Small intestine (tissue), 7 donors: ENCODE results near the gene LRRC18. TPM values are rescaled to one million over a fixed set of nuclear protein-coding genes. Genes with fewer than 3 reads are reported as not detected.
A peak's percentile ranks its signal among the peaks of the same experiment; 100 is the strongest.

ENCODE experiments used
- DNase-seq, 2 donors: peaks; one replicate each; pipeline versions ENCODE4 v3.0.0 to v3.0.0-alpha.2; 2013
- FAIRE-seq: peaks from 2 replicates; lab custom pipeline; 2012; peaks lifted over from hg19 to GRCh38; lab: Jason Lieb, UNC
- H3K27ac ChIP-seq, 3 donors: one replicate each; pipeline ENCODE4 v1.5.1; 2013; ENCODE audit warnings: low read length in 2 of 3, mild to moderate bottlenecking in 2 of 3, control low read depth in 1 of 3, inconsistent platforms in 1 of 3, low read depth in 1 of 3, moderate library complexity in 1 of 3
- H3K27me3 ChIP-seq, 3 donors: one replicate each; pipeline ENCODE4 v1.6.1; 2013; ENCODE audit warnings: low read length in 3 of 3, inconsistent platforms in 1 of 3; ENCODE audit not compliant: control insufficient read depth in 3 of 3, insufficient read depth in 3 of 3
- H3K36me3 ChIP-seq, 3 donors: one replicate each; pipeline ENCODE4 v1.6.1; 2013; ENCODE audit warnings: low read length in 3 of 3, inconsistent platforms in 1 of 3, low read depth in 1 of 3, mild to moderate bottlenecking in 1 of 3, moderate library complexity in 1 of 3; ENCODE audit not compliant: control insufficient read depth in 3 of 3, insufficient read depth in 2 of 3
- H3K4me1 ChIP-seq, 3 donors: one replicate each; pipeline ENCODE4 v1.6.1; 2013; ENCODE audit warnings: low read length in 2 of 3, inconsistent platforms in 1 of 3, low read depth in 1 of 3, mild to moderate bottlenecking in 1 of 3, moderate library complexity in 1 of 3; ENCODE audit not compliant: control insufficient read depth in 3 of 3, insufficient read depth in 2 of 3
- H3K4me3 ChIP-seq, 3 donors: one replicate each; pipeline ENCODE4 v1.5.1; 2013; ENCODE audit warnings: low read length in 3 of 3, control low read depth in 1 of 3, inconsistent platforms in 1 of 3, low read depth in 1 of 3, mild to moderate bottlenecking in 1 of 3, moderate library complexity in 1 of 3
- H3K9me3 ChIP-seq, 2 donors: one replicate each; pipeline ENCODE4 v1.6.1; 2013; ENCODE audit warnings: low read depth in 1 of 2, low read length in 1 of 2; ENCODE audit not compliant: control insufficient read depth in 2 of 2, insufficient read depth in 1 of 2
- WGBS, 3 donors: extraction: QIAGEN DNeasy Blood & Tissue Kit; methylation state at CpG; one replicate each; pipeline ENCODE4 v1.1.7; 2013; 5-methylcytosine and 5-hydroxymethylcytosine counted together
- polyA plus RNA-seq, 4 donors: library from polyadenylated mRNA; stranded (reverse) in 3 of 4; unstranded in 1 of 4; fragments of 200-250 nt in 3 of 4; fragments of 120-200 nt in 1 of 4; gene quantifications; one replicate each; pipeline versions ENCODE4 v1.2.1 to v1.2.3, GENCODE V29; 2013
- donor health status: healthy with polysubstance abuse.
- donor health status: control.
- donor health status: control.
- donor health status: Bipolar disorder and iron deficiency.
- donor health status: healthy.

LRRC18 gene
- polyA plus RNA-seq, 4 donors = 0.03 to 0.25 TPM; not detected in 2

DNA sequence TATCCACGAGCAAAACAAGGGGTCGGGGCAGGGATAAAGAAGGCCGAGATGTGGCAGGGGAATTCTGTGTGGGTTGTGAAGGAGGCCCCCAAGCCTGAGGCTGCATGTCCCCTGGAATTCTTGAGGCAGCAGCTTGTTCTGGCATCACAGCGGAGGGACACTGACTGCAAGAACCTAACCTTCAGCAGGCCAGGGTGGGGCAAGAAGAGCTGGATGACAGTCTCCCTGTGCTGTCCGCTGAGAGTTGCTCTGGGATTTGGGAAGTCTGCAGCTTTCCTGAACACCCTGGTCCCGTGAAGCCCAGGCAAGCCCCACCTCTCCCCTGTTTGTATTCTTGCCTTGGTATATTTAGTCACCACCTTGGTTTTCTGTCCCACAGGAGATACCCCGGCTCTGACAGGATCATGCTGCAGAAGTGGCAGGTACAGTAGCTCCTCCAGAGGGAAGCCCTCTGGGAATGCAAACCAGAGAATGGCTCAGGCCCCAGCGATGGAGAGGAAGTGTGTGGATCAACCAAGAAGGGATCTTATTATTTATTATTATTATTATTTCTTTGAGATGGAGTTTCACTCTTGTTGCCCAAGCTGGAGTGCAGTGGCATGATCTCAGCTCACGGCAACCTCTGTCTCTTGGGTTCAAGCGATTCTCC, 1.9 kb upstream of the LRRC18 start:
- no peak for FAIRE-seq
- 87 to 93% (median 89%) methylated on average over 10 of the region's 10 CpGs for WGBS, 3 donors
- Histone ChIP-seq H3K27me3 (no peaks in the 10 kb centered on the region), H3K36me3 (no peaks in the 10 kb centered on the region), H3K27ac (no peak overlapping the region), H3K4me3 (no peak overlapping the region), H3K9me3 (no peaks in the 10 kb centered on the region), H3K4me1 (peaks cover 0 to 13% (median 1%) of the 10 kb centered on the region in 3 donors)
- DNase-seq = no peak

DNA sequence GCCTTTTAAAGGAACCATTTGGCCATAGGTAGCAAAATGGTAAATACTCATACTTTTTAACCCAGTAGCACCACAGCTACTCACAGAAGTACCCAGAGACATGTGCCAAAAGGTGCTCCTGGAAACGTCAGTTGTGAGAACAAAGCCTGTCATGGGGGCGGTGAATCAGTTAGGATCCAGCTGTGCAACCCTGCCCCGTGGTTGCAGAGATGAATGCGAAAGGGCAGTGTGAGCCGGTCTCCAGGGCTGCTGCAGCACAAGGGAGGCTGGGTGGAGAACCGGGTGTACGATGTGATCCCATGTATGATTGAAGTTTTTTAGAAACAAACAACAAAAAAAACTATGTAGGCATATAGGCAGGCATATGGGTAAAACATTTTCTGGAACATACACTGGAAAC, 1.3 kb upstream of the LRRC18 start:
- no peaks in the 10 kb centered on the region for H3K36me3 ChIP-seq
- no peaks in the 10 kb centered on the region for H3K9me3 ChIP-seq
- 80 to 82% (median 80%) methylated on average over 7 of the region's 7 CpGs for WGBS, 3 donors
- H3K27me3 ChIP-seq = no peaks in the 10 kb centered on the region
- no peak overlapping the region for H3K27ac ChIP-seq
- DNase-seq (no peak), FAIRE-seq (no peak)
- no peak overlapping the region for H3K4me3 ChIP-seq
- H3K4me1 ChIP-seq = peaks cover 0 to 9% (median 0%) of the 10 kb centered on the region in 3 donors

DNA sequence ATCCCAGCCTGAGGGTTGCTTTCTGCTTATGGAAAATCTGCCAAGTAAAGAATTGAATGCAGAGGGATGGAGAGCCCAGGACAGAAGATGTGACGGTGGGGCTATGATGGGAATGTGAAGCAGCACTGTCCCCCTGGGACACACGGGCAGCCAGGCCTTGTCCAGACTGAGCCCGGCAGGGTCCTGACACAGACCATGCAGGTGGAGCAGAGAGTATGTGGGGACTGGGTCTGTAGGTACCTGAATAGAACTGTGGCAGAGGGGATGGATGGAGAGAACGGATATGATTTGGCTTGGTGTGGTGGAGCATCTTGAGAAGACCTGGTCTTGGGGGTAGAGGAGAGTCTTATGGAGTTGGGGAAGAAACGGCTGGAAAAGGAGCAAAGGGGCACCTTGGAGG, 732 bp upstream of the LRRC18 start:
- Histone ChIP-seq H3K4me1 (peaks cover 0 to 4% (median 0%) of the 10 kb centered on the region in 3 donors), H3K9me3 (no peaks in the 10 kb centered on the region), H3K27me3 (no peaks in the 10 kb centered on the region), H3K27ac (no peak overlapping the region), H3K4me3 (no peak overlapping the region), H3K36me3 (no peaks in the 10 kb centered on the region)
- no peak for FAIRE-seq
- 88 to 94% (median 89%) methylated on average over 5 of the region's 5 CpGs for WGBS, 3 donors
- no peak for DNase-seq

DNA sequence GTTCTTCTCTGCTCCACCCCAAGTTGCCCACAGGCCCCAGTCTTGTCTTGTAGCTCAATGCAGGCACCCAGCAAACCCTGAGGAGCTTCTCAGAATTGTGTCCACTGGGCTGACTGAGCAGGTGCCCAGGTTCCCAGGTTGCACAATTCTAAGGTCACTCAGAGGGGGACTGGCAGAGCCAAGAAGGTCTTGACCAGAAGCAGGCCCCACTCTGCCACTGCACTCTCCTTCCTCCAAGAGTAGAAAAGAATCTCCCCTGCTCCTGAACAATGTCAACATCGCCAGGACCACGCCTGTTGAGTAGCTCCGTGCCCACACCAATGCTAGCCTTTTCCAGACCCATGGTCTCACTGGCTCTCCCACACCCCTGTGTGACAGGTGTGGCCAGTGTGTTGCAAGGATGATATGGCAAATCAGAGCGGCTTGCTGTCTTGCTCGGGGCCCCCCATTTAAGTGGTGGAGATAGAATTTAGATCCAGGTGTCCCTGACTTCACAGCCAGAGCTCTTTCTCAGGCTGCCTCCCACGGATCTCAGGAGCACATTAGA, 577 bp downstream of the LRRC18 start:
- H3K36me3 ChIP-seq = no peaks in the 10 kb centered on the region
- FAIRE-seq (no peak), DNase-seq (no peak)
- H3K27ac ChIP-seq = no peak overlapping the region
- H3K4me3 ChIP-seq = no peak overlapping the region
- H3K4me1 ChIP-seq = no peaks in the 10 kb centered on the region
- no peaks in the 10 kb centered on the region for H3K9me3 ChIP-seq
- no peaks in the 10 kb centered on the region for H3K27me3 ChIP-seq
- WGBS, 3 donors = 63 to 72% (median 66%) methylated on average over 6 of the region's 6 CpGs

DNA sequence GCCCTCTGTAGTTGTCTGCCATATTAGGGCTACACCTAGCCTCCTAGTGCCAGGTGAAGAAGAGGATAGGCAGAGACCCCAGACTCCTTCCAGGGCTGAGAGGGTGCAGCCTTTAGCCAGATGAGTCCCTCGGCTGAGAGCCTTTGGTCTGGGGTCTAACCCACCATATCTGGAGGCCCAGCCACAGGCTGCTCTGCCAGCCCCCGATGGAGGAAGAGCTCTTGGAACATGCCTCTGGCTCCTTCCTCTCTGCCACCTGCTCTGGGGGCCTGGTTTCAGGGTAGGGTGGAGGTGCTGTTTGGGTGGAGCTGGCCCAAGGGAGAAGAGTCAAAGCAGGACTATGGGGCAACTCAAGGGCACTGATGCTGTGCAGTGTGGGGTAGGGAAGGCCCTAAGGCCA, 1.4 kb downstream of the LRRC18 start:
- H3K27ac ChIP-seq = no peak overlapping the region
- H3K9me3 ChIP-seq = no peaks in the 10 kb centered on the region
- DNase-seq (no peak), FAIRE-seq (no peak)
- no peak overlapping the region for H3K4me3 ChIP-seq
- 88 to 92% (median 90%) methylated on average over 2 of the region's 2 CpGs for WGBS, 3 donors
- H3K4me1 ChIP-seq = no peaks in the 10 kb centered on the region
- H3K36me3 ChIP-seq = no peaks in the 10 kb centered on the region
- no peaks in the 10 kb centered on the region for H3K27me3 ChIP-seq

DNA sequence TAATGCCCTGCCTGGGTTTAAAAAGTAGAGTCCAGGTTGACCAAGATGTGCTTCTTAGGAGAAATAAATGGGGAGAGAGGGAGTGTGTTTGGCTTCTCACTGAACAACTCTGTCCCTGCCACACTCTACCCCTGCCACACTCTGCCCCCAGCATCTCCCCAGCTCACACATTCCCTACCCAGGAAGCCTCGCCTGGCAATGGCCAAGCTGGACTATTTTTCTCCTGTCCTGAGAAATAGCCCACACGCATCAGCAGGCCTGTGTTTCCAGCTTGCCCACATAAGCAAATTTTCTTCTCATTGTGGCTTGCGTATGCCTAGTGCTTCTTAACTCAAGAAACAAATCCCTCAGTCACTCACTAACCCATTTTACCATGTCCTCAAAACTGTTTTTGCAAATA, 1.8 kb downstream of the LRRC18 start:
- Histone ChIP-seq H3K27me3 (no peaks in the 10 kb centered on the region), H3K36me3 (no peaks in the 10 kb centered on the region), H3K9me3 (no peaks in the 10 kb centered on the region), H3K4me1 (no peaks in the 10 kb centered on the region), H3K27ac (no peak overlapping the region), H3K4me3 (no peak overlapping the region)
- 89 to 94% (median 90%) methylated on average over 3 of the region's 3 CpGs for WGBS, 3 donors
- DNase-seq (no peak), FAIRE-seq (no peak)

DNA sequence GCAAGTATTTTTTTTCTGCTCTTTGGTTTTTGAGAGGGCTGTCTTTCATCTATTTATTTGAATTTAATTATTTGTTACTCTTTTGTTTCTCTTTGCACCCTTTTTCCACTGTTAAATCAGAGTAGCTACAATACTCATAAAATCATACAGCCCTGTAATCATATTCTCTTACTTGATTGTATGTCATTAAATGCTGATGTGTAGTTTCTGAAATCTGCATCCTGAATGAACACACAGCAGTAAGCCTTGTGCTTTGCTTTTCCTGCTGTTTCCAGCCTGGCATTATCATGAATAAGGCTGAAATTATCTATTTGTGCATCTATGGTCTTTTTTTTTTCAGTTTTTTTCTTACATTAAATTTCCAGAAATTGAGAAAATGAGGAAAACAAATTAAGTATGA, 4.1 kb downstream of the LRRC18 start:
- Histone ChIP-seq H3K27me3 (no peaks in the 10 kb centered on the region), H3K4me1 (no peaks in the 10 kb centered on the region), H3K27ac (no peak overlapping the region), H3K9me3 (no peaks in the 10 kb centered on the region), H3K36me3 (no peaks in the 10 kb centered on the region), H3K4me3 (no peak overlapping the region)
- no peak for DNase-seq
- FAIRE-seq = no peak

DNA sequence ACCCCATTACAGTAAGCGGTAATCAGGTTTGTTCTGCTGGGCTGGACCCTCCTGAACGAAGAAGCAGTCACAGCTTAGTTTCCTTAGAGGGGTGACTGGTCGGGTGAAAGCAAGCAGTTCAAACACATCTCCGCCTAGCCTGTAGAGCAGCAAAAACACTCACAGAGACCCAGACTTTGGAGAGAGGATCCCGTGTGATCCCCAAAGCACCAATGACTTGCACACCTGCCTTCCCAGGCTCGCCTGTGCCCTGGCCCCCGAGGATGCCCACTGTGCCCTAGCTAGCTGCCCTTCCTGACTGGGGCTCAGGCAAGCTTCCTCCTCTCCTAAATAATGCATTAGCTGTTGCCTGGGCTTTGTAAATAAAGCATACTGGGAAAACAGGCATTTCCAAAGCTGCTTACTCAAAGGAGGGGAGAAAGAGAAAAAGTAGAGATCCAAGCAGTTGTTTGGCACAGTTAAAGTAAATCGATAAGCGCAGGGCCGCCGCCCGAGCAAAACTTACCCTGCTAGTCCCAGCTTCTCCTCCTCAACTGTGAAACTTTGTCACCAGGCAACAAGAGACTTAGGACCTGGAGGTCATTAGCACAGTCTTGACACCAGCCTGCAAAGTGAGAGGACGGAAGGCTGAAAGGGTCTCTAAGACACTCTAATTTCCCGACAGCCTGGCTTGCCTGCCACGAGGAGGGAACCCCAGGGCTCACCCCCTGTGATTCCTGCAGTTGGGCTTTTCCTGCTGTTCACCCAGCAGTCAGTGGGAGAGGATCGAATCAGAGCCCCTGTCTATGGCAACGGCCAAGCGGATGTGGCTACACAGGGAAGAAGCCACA, 4.8 kb downstream of the LRRC18 start:
- whole genome bisulfite sequencing, 3 donors = 32 to 49% (median 40%) methylated on average over 18 of the region's 18 CpGs
- H3K9me3 ChIP-seq = no peaks in the 10 kb centered on the region
- H3K4me3 ChIP-seq = no peak overlapping the region
- H3K27ac ChIP-seq = no peak overlapping the region
- H3K27me3 ChIP-seq = no peaks in the 10 kb centered on the region
- no peaks in the 10 kb centered on the region for H3K36me3 ChIP-seq
- FAIRE-seq (no peak), DNase-seq (peak; percentile 10 to 21)
- no peaks in the 10 kb centered on the region for H3K4me1 ChIP-seq
